Measurements from ENCODE around the gene FAM193B.
A peak's percentile ranks its signal among the peaks of the same experiment; 100 is the strongest.

Gene FAM193B

GRCh38 chr5:177497292-177498012, 56.9 kb downstream of the FAM193B start, which contains the start of gene PDLIM7:
Gene PDLIM7, minus strand, starts transcription at chr5:177497604. Its CDS starts 1,092 bp downstream, at chr5:177496512.
- Histone ChIP-seq H3K4me3 (ENCODE audit: low read length) (peak within 1 kb of the TSS; percentile 82), H3K4me2 (ENCODE audit: low read length) (peak within 1 kb of the TSS; percentile 82), H3K79me2 (ENCODE audit: low read length) (no peaks in the 10 kb centered on the region), H3K27ac (ENCODE audit: low read length) (no peak within 1 kb of the TSS), H2AFZ (ENCODE audit: low read depth, low read length) (peak within 1 kb of the TSS; percentile 33; the same call in 1 of the 2 replicates), H3K36me3 (replicated peaks; ENCODE audit: low read depth, low read length) (no peaks in the 10 kb centered on the region), H3K9me3 (ENCODE audit: insufficient read depth, low read length) (no peaks in the 10 kb centered on the region), H4K20me1 (ENCODE audit: insufficient read depth, low read length) (peaks cover 12% of the 10 kb centered on the region), H3K9ac (ENCODE audit: low read length) (peak within 1 kb of the TSS; percentile 50), H3K4me1 (ENCODE audit: low read length) (peaks cover 60% of the 10 kb centered on the region), H3K27me3 (ENCODE audit: low read depth, low read length) (peaks cover 28% of the 10 kb centered on the region)
- TF ChIP-seq EZH2phosphoT487 (IDR thresholded peaks at IDR 0.05; ENCODE audit: low read depth) (no peak), CTCF (IDR thresholded peaks at IDR 0.05; ENCODE audit: low read depth, low read length) (no peak)

GRCh38 chr5:177496727-177497291, 57.6 kb downstream of the FAM193B start:
- Histone ChIP-seq H3K36me3 (replicated peaks; ENCODE audit: low read depth, low read length) (no peaks in the 10 kb centered on the region), H3K9me3 (ENCODE audit: insufficient read depth, low read length) (no peaks in the 10 kb centered on the region), H4K20me1 (ENCODE audit: insufficient read depth, low read length) (peaks cover 7% of the 10 kb centered on the region; the same call in 1 of the 2 replicates), H3K4me2 (ENCODE audit: low read length) (peak overlapping the region; percentile 82), H2AFZ (ENCODE audit: low read depth, low read length) (no peak overlapping the region), H3K9ac (ENCODE audit: low read length) (peak overlapping the region; percentile 50), H3K27me3 (ENCODE audit: low read depth, low read length) (peaks cover 28% of the 10 kb centered on the region), H3K79me2 (ENCODE audit: low read length) (no peaks in the 10 kb centered on the region), H3K4me3 (ENCODE audit: low read length) (peak overlapping the region; percentile 82), H3K27ac (ENCODE audit: low read length) (no peak overlapping the region), H3K4me1 (ENCODE audit: low read length) (peaks cover 53% of the 10 kb centered on the region)
- TF ChIP-seq EZH2phosphoT487 (IDR thresholded peaks at IDR 0.05; ENCODE audit: low read depth) (no peak), CTCF (IDR thresholded peaks at IDR 0.05; ENCODE audit: low read depth, low read length) (no peak)

GRCh38 chr5:177496070-177496726, 58.2 kb downstream of the FAM193B start:
- Histone ChIP-seq H3K9ac (ENCODE audit: low read length) (peak overlapping the region; percentile 45; the same call in 1 of the 2 replicates), H2AFZ (ENCODE audit: low read depth, low read length) (no peak overlapping the region), H3K36me3 (replicated peaks; ENCODE audit: low read depth, low read length) (no peaks in the 10 kb centered on the region), H3K27ac (ENCODE audit: low read length) (no peak overlapping the region), H3K4me3 (ENCODE audit: low read length) (peak overlapping the region; percentile 82), H3K9me3 (ENCODE audit: insufficient read depth, low read length) (no peaks in the 10 kb centered on the region), H3K4me2 (ENCODE audit: low read length) (peak overlapping the region; percentile 82), H3K79me2 (ENCODE audit: low read length) (no peaks in the 10 kb centered on the region), H3K4me1 (ENCODE audit: low read length) (peaks cover 47% of the 10 kb centered on the region), H3K27me3 (ENCODE audit: low read depth, low read length) (peaks cover 28% of the 10 kb centered on the region), H4K20me1 (ENCODE audit: insufficient read depth, low read length) (peaks cover 1% of the 10 kb centered on the region; the same call in 1 of the 2 replicates)
- TF ChIP-seq EZH2phosphoT487 (IDR thresholded peaks at IDR 0.05; ENCODE audit: low read depth) = no peak
- TF ChIP-seq CTCF (IDR thresholded peaks at IDR 0.05; ENCODE audit: low read depth, low read length) = no peak
